ENCODE data around the gene TNRC18.
"Not testable (repeated sequence)": the region's sequence is repeated elsewhere in the genome, so short reads cannot be mapped to it uniquely, and the experiment has no call there.

TNRC18 gene

GRCh38 chr7:5310822-5311405 lies 112.7 kb downstream of the TNRC18 start:
- DNase-seq, result no peak

- DNase-seq, result no peak
Measured at GRCh38 chr7:5309146-5309545, 114.5 kb downstream of the TNRC18 start.

- not testable (repeated sequence) for DNase-seq
Measured at GRCh38 chr7:5307221-5308142, 116.2 kb downstream of the TNRC18 start.

- DNase-seq, result not testable (repeated sequence)
Measured at GRCh38 chr7:5305050-5305449, 118.6 kb downstream of the TNRC18 start.

GRCh38 chr7:5303591-5304505 lies 119.8 kb downstream of the TNRC18 start:
- DNase-seq, result no peak

GRCh38 chr7:5303061-5303460 lies 120.6 kb downstream of the TNRC18 start:
- DNase-seq, result no peak

GRCh38 chr7:5302577-5302976 lies 121.1 kb downstream of the TNRC18 start:
- no peak for DNase-seq

GRCh38 chr7:5300366-5300765 lies 123.3 kb downstream of the TNRC18 start:
- DNase-seq, result no peak

GRCh38 chr7:5296611-5297226 lies 126.9 kb downstream of the TNRC18 start:
- peak; percentile 78 for DNase-seq

GRCh38 chr7:5296015-5296610 lies 127.5 kb downstream of the TNRC18 start:
- peak; percentile 21 for DNase-seq

GRCh38 chr7:5295039-5296014 lies 128.3 kb downstream of the TNRC18 start:
- no peak for DNase-seq

- no peak for DNase-seq
Measured at GRCh38 chr7:5294169-5294987, 129.3 kb downstream of the TNRC18 start.

- not testable (repeated sequence) for DNase-seq
Measured at GRCh38 chr7:5291711-5292335, 131.8 kb downstream of the TNRC18 start.

- no peak for DNase-seq
Measured at GRCh38 chr7:5291301-5291700, 132.3 kb downstream of the TNRC18 start.

- DNase-seq, result no peak
Measured at GRCh38 chr7:5289355-5289754, 134.3 kb downstream of the TNRC18 start.

- DNase-seq, result not testable (repeated sequence)
Measured at GRCh38 chr7:5288560-5288959, 135.1 kb downstream of the TNRC18 start.

- no peak for DNase-seq
Measured at GRCh38 chr7:5287802-5288201, 135.8 kb downstream of the TNRC18 start.

- DNase-seq, result not testable (repeated sequence)
Measured at GRCh38 chr7:5287373-5287772, 136.3 kb downstream of the TNRC18 start.

GRCh38 chr7:5286933-5287332 lies 136.7 kb downstream of the TNRC18 start:
- no peak for DNase-seq
